ENCODE measurements around the gene NEO1.

The NEO1 gene

DNA sequence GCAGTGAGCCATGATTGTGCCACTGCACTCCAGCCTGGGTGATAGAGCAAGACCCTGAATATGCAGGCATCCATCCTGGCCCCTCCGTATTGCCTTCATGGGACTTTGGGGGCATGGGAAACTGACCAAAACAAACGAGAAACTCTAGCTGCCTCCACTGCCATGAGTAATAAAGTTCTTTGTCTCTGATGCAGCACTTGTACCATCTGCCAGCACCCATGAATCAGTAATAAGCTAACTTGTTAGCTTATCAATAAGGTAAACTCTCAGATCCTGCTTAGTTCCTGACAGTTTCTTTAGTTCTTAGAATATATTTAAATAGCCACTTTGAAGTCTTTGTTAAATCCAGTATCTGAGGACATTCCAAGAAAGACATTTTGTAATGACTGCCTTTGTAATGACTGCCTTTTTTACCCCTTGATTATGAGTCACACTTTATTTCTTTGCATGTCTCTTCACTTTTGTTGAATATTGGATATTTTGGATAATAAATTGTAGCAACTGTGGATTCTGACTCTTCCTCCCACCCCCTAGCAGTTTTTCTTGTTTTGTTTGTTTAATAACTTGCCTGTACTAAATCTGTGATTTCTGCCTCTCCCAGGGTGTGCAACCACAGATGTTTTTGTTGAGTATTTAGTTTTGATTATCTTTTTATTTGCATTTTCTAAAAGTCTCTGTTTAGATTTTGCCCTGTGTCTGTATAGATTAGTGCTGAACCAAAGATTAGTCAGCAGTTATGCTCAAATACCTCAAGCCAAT lies 179.6 kb downstream of the NEO1 start:
- TF ChIP-seq, protein P1, sequence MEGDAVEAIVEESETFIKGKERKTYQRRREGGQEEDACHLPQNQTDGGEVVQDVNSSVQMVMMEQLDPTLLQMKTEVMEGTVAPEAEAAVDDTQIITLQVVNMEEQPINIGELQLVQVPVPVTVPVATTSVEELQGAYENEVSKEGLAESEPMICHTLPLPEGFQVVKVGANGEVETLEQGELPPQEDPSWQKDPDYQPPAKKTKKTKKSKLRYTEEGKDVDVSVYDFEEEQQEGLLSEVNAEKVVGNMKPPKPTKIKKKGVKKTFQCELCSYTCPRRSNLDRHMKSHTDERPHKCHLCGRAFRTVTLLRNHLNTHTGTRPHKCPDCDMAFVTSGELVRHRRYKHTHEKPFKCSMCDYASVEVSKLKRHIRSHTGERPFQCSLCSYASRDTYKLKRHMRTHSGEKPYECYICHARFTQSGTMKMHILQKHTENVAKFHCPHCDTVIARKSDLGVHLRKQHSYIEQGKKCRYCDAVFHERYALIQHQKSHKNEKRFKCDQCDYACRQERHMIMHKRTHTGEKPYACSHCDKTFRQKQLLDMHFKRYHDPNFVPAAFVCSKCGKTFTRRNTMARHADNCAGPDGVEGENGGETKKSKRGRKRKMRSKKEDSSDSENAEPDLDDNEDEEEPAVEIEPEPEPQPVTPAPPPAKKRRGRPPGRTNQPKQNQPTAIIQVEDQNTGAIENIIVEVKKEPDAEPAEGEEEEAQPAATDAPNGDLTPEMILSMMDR (IDR thresholded peaks at IDR 0.05; ENCODE audit: low read depth, low read length, missing control alignments): no peak
- DNase-seq (ENCODE audit: extremely low read depth, low read depth): no peak
- H3K4me3 ChIP-seq (replicated peaks; ENCODE audit: low read depth, low read length): no peak overlapping the region

DNA sequence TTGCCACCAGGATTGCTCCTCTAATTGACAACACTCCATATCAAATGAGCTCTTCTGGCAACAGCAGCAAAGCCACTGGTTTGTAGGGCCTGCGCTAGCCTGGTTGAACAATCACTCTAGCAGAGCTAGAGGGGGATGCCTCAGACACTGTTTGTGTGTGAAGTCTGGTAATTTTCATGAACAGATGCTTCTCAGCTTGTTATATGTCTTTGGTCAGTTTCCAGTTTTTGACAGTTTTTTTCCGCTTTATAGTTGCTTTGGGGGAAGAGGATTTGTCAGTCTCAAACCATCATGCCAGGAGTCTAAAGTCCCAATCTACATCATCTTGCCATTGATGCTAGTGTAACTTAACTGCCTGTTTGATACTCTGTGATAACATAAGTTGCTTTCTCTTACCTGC lies 180.5 kb downstream of the NEO1 start:
- DNase-seq (ENCODE audit: extremely low read depth, low read depth): no peak
- no peak overlapping the region for H3K4me3 ChIP-seq (replicated peaks; ENCODE audit: low read depth, low read length)
- TF ChIP-seq, protein P1 (IDR thresholded peaks at IDR 0.05; ENCODE audit: low read depth, low read length, missing control alignments): no peak

DNA sequence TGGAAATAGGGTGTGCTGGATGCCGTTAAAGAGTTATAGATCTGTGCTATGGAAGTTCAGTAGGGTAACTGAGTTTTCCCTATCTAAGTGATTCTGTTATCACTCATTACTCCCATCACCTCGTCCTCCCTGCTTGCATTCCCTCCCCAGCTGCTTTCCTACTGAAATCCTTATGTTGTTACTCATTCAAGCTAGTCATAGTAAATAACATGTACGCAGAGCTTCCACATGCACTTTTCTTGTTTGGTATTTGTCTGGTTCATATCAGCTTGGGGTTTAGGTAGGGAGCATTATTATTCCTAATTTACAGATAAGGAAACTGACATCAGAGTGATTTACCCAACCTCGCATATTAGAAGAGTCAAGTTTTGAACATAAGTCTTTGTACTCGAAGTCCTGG lies 181.4 kb downstream of the NEO1 start:
- DNase-seq (ENCODE audit: extremely low read depth, low read depth): no peak
- H3K4me3 ChIP-seq (replicated peaks; ENCODE audit: low read depth, low read length): no peak overlapping the region
- TF ChIP-seq, protein P1 (IDR thresholded peaks at IDR 0.05; ENCODE audit: low read depth, low read length, missing control alignments): no peak

DNA sequence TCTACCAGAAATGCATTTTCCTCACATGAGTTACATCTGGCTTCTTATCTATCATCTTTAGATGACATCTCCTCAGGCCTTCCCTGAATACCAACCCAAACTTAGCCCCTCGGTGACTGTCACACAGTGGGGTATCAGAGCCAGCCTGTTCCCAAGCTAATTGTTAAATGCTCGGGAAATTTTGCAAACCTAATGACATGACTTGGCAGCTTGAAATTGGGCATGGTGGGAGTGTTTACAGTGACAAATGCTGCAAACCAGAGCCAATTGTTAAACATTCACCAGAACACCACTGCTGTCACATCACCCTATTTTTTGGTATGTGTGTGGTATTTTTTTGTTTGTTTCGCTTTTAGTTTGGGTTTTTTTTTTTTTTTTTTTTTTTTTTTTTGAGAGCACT lies 185.6 kb downstream of the NEO1 start:
- TF ChIP-seq, protein P1 (IDR thresholded peaks at IDR 0.05; ENCODE audit: low read depth, low read length, missing control alignments): no peak
- DNase-seq (ENCODE audit: extremely low read depth, low read depth): no peak
- no peak overlapping the region for H3K4me3 ChIP-seq (replicated peaks; ENCODE audit: low read depth, low read length)

DNA sequence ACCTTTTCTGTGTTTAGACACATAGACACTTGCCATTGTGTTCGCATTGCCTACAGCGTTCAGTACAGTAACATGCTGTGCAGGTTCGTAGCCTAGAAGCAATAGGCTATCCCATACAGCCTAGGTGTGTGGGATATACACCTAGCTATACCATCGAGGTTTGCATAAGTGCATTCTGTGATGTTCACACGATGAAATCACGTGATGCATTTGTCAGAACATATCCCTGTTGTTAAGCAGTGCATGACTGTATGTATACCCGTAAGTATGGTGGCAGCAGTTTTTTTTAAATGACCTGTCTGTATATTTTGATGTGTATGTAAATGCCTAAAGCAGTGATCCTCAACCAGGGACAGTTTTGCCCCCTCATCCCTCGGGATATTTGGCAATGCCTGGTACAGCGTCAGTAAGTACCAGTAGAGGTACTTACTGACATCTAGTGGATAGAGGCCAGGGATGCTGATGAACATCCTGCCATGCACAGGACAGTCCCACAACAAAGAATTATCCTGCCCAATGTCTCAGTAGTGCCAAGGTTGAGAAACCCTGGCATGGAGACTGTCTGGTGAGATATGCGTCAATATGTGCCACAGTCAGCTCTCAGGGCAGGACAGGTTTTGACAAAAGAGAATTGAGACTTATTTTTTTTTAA lies 187.4 kb downstream of the NEO1 start:
- DNase-seq (ENCODE audit: extremely low read depth, low read depth): no peak
- H3K4me3 ChIP-seq (replicated peaks; ENCODE audit: low read depth, low read length): no peak overlapping the region
- TF ChIP-seq, protein P1 (IDR thresholded peaks at IDR 0.05; ENCODE audit: low read depth, low read length, missing control alignments): peak; percentile 7

DNA sequence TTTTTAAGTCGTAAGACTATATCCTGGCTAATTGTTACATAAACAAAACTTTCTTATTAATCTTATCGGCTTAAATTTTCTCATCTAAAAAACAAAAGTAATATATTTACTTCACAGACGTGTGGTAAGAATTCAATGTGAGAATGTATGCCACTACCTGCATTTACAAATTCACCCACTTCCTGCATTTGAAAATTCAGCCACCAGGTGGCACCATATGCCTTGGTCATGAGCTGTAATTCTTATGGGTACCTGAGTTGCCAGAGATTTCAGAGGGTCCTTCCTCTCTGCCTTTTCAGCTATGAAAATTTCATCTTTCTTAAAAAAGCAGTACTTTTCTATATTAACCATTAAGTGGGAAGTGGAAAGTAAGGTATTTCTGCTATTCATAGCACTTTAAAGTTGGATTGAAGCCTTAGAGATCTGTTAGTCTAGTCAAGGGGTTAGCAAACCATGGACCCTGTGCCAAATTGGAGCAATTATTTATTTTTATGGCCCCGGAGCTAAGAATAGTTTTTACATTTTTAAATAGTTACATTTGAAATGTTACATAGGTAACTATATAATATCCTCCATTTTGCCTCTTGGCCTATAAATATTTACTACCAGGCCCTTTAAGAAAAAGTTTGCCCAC lies 188.7 kb downstream of the NEO1 start:
- H3K4me3 ChIP-seq (replicated peaks; ENCODE audit: low read depth, low read length): no peak overlapping the region
- DNase-seq (ENCODE audit: extremely low read depth, low read depth): peak; percentile 59
- TF ChIP-seq, protein P1 (IDR thresholded peaks at IDR 0.05; ENCODE audit: low read depth, low read length, missing control alignments): peak; percentile 80

Data from HFF-Myc (cell line).